Stimulated activated CD8-positive, alpha-beta memory T cell treated with anti-CD3 and anti-CD28 coated beads, Interleukin-7, amount 100 ng/mL, for 24 hours (primary cell): ENCODE data around the gene TMEM123.

Source experiments
- DNase-seq: peaks from one replicate; pipeline ENCODE4 v3.0.0-alpha.2; 2020; ENCODE audit warnings: low read depth

Gene TMEM123

DNA sequence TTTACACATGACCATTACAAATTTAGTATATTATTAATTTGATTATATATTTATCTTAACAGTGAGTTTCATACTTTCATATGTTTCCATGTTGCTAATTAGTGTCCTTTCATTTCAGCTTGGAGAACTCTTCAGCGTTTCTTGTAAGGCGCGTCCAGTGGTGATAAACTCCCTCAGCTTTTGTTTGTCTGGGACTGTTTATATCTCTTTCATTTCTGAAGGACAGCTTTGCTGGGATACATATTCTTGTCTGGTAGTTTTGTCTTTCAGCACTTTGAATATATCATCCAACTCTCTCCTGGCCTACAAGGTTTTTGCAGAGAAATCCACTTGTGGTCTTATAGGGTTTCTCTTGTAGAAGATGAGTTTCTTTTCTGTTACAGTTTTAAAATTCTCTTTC lies 93.2 kb downstream of the TMEM123 start:
- DNase-seq, result no peak

GRCh38 chr11:102357116-102357515 lies 95.4 kb downstream of the TMEM123 start:
- no peak for DNase-seq

GRCh38 chr11:102347462-102348370 lies 104.8 kb downstream of the TMEM123 start:
- DNase-seq, result no peak

GRCh38 chr11:102346748-102347461 lies 105.7 kb downstream of the TMEM123 start, which contains the start of gene BIRC2:
Gene BIRC2 (plus strand): TSS chr11:102347214. CDS start chr11:102349855, 2,641 bp downstream.
- DNase-seq, result peak; percentile 83

- DNase-seq, result no peak
Observed at GRCh38 chr11:102346456-102346747, 106.2 kb downstream of the TMEM123 start.
